ENCODE data around the gene BARX2.
"Not testable (repeated sequence)": the region's sequence is repeated elsewhere in the genome, so short reads cannot be mapped to it uniquely, and the experiment has no call there.

The BARX2 gene

GRCh38 chr11:129375751-129376657 lies at the start of gene BARX2:
BARX2 (plus strand) TSS chr11:129375848; CDS start chr11:129376036, 188 bp downstream.
- no peak for TF ChIP-seq ZFX (IDR thresholded peaks at IDR 0.05; ENCODE audit: borderline replicate concordance)
- TF ChIP-seq CTCF (IDR thresholded peaks at IDR 0.05): peak; percentile 76
- H3K27ac ChIP-seq: no peak within 1 kb of the TSS

GRCh38 chr11:129326921-129327320 lies 48.7 kb upstream of the BARX2 start:
- H3K27ac ChIP-seq: no peak overlapping the region
- no peak for TF ChIP-seq CTCF (IDR thresholded peaks at IDR 0.05)
- TF ChIP-seq ZFX (IDR thresholded peaks at IDR 0.05; ENCODE audit: borderline replicate concordance): no peak

GRCh38 chr11:129327708-129328107 lies 47.9 kb upstream of the BARX2 start:
- H3K27ac ChIP-seq: not testable (repeated sequence)

GRCh38 chr11:129328756-129329155 lies 46.9 kb upstream of the BARX2 start:
- H3K27ac ChIP-seq: no peak overlapping the region
- TF ChIP-seq ZFX (IDR thresholded peaks at IDR 0.05; ENCODE audit: borderline replicate concordance) (no peak), CTCF (IDR thresholded peaks at IDR 0.05) (no peak)

GRCh38 chr11:129331217-129331616 lies 44.4 kb upstream of the BARX2 start:
- no peak overlapping the region for H3K27ac ChIP-seq
- TF ChIP-seq ZFX (IDR thresholded peaks at IDR 0.05; ENCODE audit: borderline replicate concordance) (no peak), CTCF (IDR thresholded peaks at IDR 0.05) (no peak)

- TF ChIP-seq CTCF (IDR thresholded peaks at IDR 0.05) (peak; percentile 90), ZFX (IDR thresholded peaks at IDR 0.05; ENCODE audit: borderline replicate concordance) (no peak)
- H3K27ac ChIP-seq: no peak overlapping the region
Measured at GRCh38 chr11:129331871-129332274, 43.8 kb upstream of the BARX2 start.

- TF ChIP-seq ZFX (IDR thresholded peaks at IDR 0.05; ENCODE audit: borderline replicate concordance) (no peak), CTCF (IDR thresholded peaks at IDR 0.05) (no peak)
- no peak overlapping the region for H3K27ac ChIP-seq
Measured at GRCh38 chr11:129333873-129334272, 41.8 kb upstream of the BARX2 start.

- not testable (repeated sequence) for H3K27ac ChIP-seq
Measured at GRCh38 chr11:129344301-129344940, 31.2 kb upstream of the BARX2 start.

Measured in 22Rv1 (cell line).